IMR-90 (cell line): ENCODE results near the gene TSHZ1. TPM values are rescaled to one million over a fixed set of nuclear protein-coding genes. Genes with fewer than 3 reads are reported as not detected.
A peak's percentile ranks its signal among the peaks of the same experiment; 100 is the strongest.

Experiments used
- ATAC-seq: fragments of 200-7000 bp; cut with Tn5 transposase; 2 replicates; pipeline ENCODE4 v1.9.1; 2020; ENCODE audit warnings: low read depth, mild to moderate bottlenecking, moderate library complexity
- BruUV-seq: library from RNA; stranded (reverse); fragments of 400-500 nt; replicated peaks from 2 replicates; lab custom pipeline; 2021; lab: Mats Ljungman, UMichigan
- CTCF ChIA-PET: fragments of 300-600 bp; formaldehyde crosslinking; extraction: SDS; loops from one replicate; lab custom pipeline; 2021; ENCODE audit warnings: antibody characterized with exemption; lab: Yijun Ruan, JAX
- POLR2A ChIA-PET: fragments of 300-600 bp; sonication (Branson Sonifier 250); formaldehyde crosslinking; loops from one replicate; lab custom pipeline; 2022; ENCODE audit warnings: antibody characterized with exemption; ENCODE audit not compliant: unreplicated experiment; lab: Charles Lee
- DNase-seq: peaks from one replicate; pipeline ENCODE4 v3.0.0; 2013
- H2AFZ ChIP-seq: replicated peaks from 2 replicates; pipeline ENCODE3; 2013; ENCODE audit warnings: low read length, mild to moderate bottlenecking; ENCODE audit not compliant: poor library complexity
- H2AK5ac ChIP-seq: 2 replicates; pipeline ENCODE4 v1.6.1; 2013; ENCODE audit warnings: low read depth, low read length, inconsistent platforms
- H2AK9ac ChIP-seq: replicated peaks from 2 replicates; pipeline ENCODE3; 2013; ENCODE audit warnings: mild to moderate bottlenecking, low read depth, low read length, moderate library complexity; ENCODE audit not compliant: poor library complexity
- H2BK120ac ChIP-seq: 2 replicates; pipeline ENCODE4 v1.6.1; 2013; ENCODE audit warnings: low read depth, low read length, inconsistent platforms
- H2BK15ac ChIP-seq: 3 replicates; pipeline ENCODE4 v1.6.1; 2013; ENCODE audit warnings: low read depth, low read length, inconsistent platforms
- H2BK20ac ChIP-seq: 2 replicates; pipeline ENCODE4 v1.6.1; 2013; ENCODE audit warnings: low read depth, mild to moderate bottlenecking, inconsistent platforms, low read length, moderate library complexity
- H2BK5ac ChIP-seq: 2 replicates; pipeline ENCODE4 v1.6.1; 2013; ENCODE audit warnings: mild to moderate bottlenecking, low read depth, low read length, inconsistent platforms; ENCODE audit not compliant: poor library complexity, severe bottlenecking
- H3K14ac ChIP-seq: replicated peaks from 2 replicates; pipeline ENCODE4 v1.6.1; 2013; ENCODE audit warnings: low read depth, low read length, inconsistent platforms
- H3K18ac ChIP-seq: 2 replicates; pipeline ENCODE4 v1.6.1; 2013; ENCODE audit warnings: low read depth, low read length, control low read depth
- H3K23ac ChIP-seq: 2 replicates; pipeline ENCODE4 v1.6.1; 2013; ENCODE audit warnings: low read depth, low read length, inconsistent platforms
- H3K27ac ChIP-seq: 2 replicates; pipeline ENCODE4 v1.5.1; 2013; ENCODE audit warnings: mild to moderate bottlenecking, control low read depth, low read length; ENCODE audit not compliant: insufficient read depth
- H3K27me3 ChIP-seq: 2 replicates; pipeline ENCODE4 v1.6.1; 2013; ENCODE audit warnings: low read length; ENCODE audit not compliant: control insufficient read depth, insufficient read depth
- H3K36me3 ChIP-seq: 2 replicates; pipeline ENCODE4 v1.6.1; 2013; ENCODE audit warnings: low read length, mixed read lengths; ENCODE audit not compliant: control insufficient read depth, insufficient read depth
- H3K4ac ChIP-seq: 2 replicates; pipeline ENCODE4 v1.6.1; 2013; ENCODE audit warnings: low read depth, low read length, inconsistent platforms
- H3K4me1 ChIP-seq: 2 replicates; pipeline ENCODE4 v1.6.1; 2013; ENCODE audit warnings: low read length, mixed read lengths; ENCODE audit not compliant: control insufficient read depth, insufficient read depth
- H3K4me2 ChIP-seq: 2 replicates; pipeline ENCODE4 v1.6.1; 2013; ENCODE audit warnings: low read depth, mild to moderate bottlenecking, control low read depth, low read length, moderate library complexity
- H3K4me3 ChIP-seq: 2 replicates; pipeline ENCODE4 v1.5.1; 2013; ENCODE audit warnings: low read depth, mild to moderate bottlenecking, control low read depth, low read length, moderate library complexity; ENCODE audit not compliant: insufficient read depth
- H3K56ac ChIP-seq: 2 replicates; pipeline ENCODE4 v1.6.1; 2013; ENCODE audit warnings: low read length, inconsistent platforms; ENCODE audit not compliant: insufficient read depth; ENCODE audit errors: extremely low read depth
- H3K79me1 ChIP-seq, 2 experiments: 2 replicates each; pipeline ENCODE4 v1.6.1; 2013; ENCODE audit warnings: low read length in 2 of 2, inconsistent platforms in 1 of 2, low read depth in 1 of 2
- H3K9ac ChIP-seq: 2 replicates; pipeline ENCODE4 v1.6.1; 2013; ENCODE audit warnings: low read depth, low read length, control low read depth
- H3K9me1 ChIP-seq: 2 replicates; pipeline ENCODE4 v1.6.1; 2013; ENCODE audit warnings: low read length, inconsistent platforms; ENCODE audit not compliant: insufficient read depth
- H3K9me3 ChIP-seq: 2 replicates; pipeline ENCODE4 v1.6.1; 2013; ENCODE audit warnings: low read length; ENCODE audit not compliant: control insufficient read depth, insufficient read depth
- H4K20me1 ChIP-seq: 2 replicates; pipeline ENCODE4 v1.6.1; 2013; ENCODE audit warnings: low read length, inconsistent platforms; ENCODE audit not compliant: insufficient read depth
- H4K5ac ChIP-seq: 2 replicates; pipeline ENCODE4 v1.6.1; 2013; ENCODE audit warnings: mild to moderate bottlenecking, low read depth, low read length, control low read depth
- H4K8ac ChIP-seq, 2 experiments: 2 replicates each; pipeline ENCODE4 v1.6.1; 2013; ENCODE audit warnings: low read depth in 2 of 2, low read length in 2 of 2, control low read depth in 1 of 2, inconsistent platforms in 1 of 2
- H4K91ac ChIP-seq: 2 replicates; pipeline ENCODE4 v1.6.1; 2013; ENCODE audit warnings: low read depth, low read length, inconsistent platforms; ENCODE audit not compliant: insufficient read depth
- MAFK ChIP-seq: IDR thresholded peaks from 2 replicates; pipeline ENCODE4 v1.6.1; 2012; ENCODE audit warnings: low read depth, low read length, improper control_type of control experiment
- WGBS, 2 experiments: methylation state at CpG; one replicate each; pipeline versions ENCODE4 v1.1.5 to v1.1.7; 2013; ENCODE audit warnings: missing lambda C conversion rate in 2 of 2; ENCODE audit not compliant: insufficient read length in 1 of 2; ENCODE audit errors: extremely low coverage in 2 of 2; 5-methylcytosine and 5-hydroxymethylcytosine counted together
- dilution Hi-C: fragments of 300-500 bp; cut with HindIII; formaldehyde crosslinking; loops from one replicate; pipeline ENCODE4 v1.14.3; 2018; ENCODE audit warnings: low sequenced_read_pairs; ENCODE audit not compliant: unreplicated experiment
- in situ Hi-C: fragments of 300-500 bp; cut with MboI; formaldehyde crosslinking; loops from 3 replicates; pipeline ENCODE4 v1.14.3; 2019; ENCODE audit warnings: low sequenced_read_pairs, inconsistent platforms, mixed read lengths
- intact Hi-C: fragments of 100-400 bp; cut with micrococcal nuclease; formaldehyde crosslinking; loops from 2 replicates; pipeline ENCODE4 v1.10.0; 2022
- polyA plus RNA-seq, 3 experiments: library from polyadenylated mRNA; depleted of rRNA; stranded (reverse); fragments of >200 nt; gene quantifications; 2 replicates each; pipeline ENCODE4 v1.2.3, GENCODE V29; 2012; ENCODE audit warnings: low replicate concordance in 1 of 3
- total RNA-seq: library from RNA; depleted of rRNA; stranded (reverse); fragments of >200 nt; gene quantifications from 2 replicates; pipeline ENCODE4 v1.2.3, GENCODE V29; 2012

TSHZ1 gene
- total and polyA plus RNA-seq, 2 of the 4 experiments (the other 2 are of a cell fraction): 7.1 to 10.0 TPM

GRCh38 chr18:75172299-75173124 is 38.1 kb upstream of the TSHZ1 start:
- in situ Hi-C loops: no loop called here
- H4K20me1 ChIP-seq: no peaks in the 10 kb centered on the region
- no peak overlapping the region for H2AK9ac ChIP-seq
- no peak overlapping the region for H3K56ac ChIP-seq
- CTCF ChIA-PET: no interaction called here
- no peaks in the 10 kb centered on the region for H3K9me3 ChIP-seq
- no TSS peak for BruUV-seq
- H2BK120ac ChIP-seq: no peak overlapping the region
- 84% methylated on average over 10 of the region's 17 CpGs; no CpG with 5 or more reads in 1 of the 2 experiments for WGBS, 2 experiments
- H3K9ac ChIP-seq: no peak overlapping the region
- H2BK20ac ChIP-seq: no peak overlapping the region
- intact Hi-C loops: no loop called here
- no peak overlapping the region for H4K8ac ChIP-seq
- H3K4me2 ChIP-seq: no peak overlapping the region
- H2AK5ac ChIP-seq: no peak overlapping the region
- H3K18ac ChIP-seq: no peak overlapping the region
- H3K36me3 ChIP-seq: no peaks in the 10 kb centered on the region
- no peak overlapping the region for H4K91ac ChIP-seq
- peaks cover 8% of the 10 kb centered on the region for H3K27me3 ChIP-seq
- no peak overlapping the region for H3K4ac ChIP-seq
- no peak for TF ChIP-seq MAFK
- H2BK5ac ChIP-seq: no peak overlapping the region
- ATAC-seq (no peak), DNase-seq (no peak)
- H3K79me1 ChIP-seq: no peaks in the 10 kb centered on the region
- H3K23ac ChIP-seq: no peak overlapping the region
- no peak overlapping the region for H4K5ac ChIP-seq
- no peak overlapping the region for H3K14ac ChIP-seq
- H3K27ac ChIP-seq: no peak overlapping the region
- H3K4me1 ChIP-seq: no peaks in the 10 kb centered on the region
- no peaks in the 10 kb centered on the region for H3K9me1 ChIP-seq
- no peak overlapping the region for H2BK15ac ChIP-seq
- POLR2A ChIA-PET: no interaction called here
- peak overlapping the region; percentile 15 for H2AFZ ChIP-seq
- dilution Hi-C loops: no loop called here
- no peak overlapping the region for H3K4me3 ChIP-seq
